ENCODE results near the gene RAB40C.

The RAB40C gene

GRCh38 chr16:555528-556473 is 34.1 kb upstream of the RAB40C start:
- TF ChIP-seq CTCF (IDR thresholded peaks at IDR 0.05; ENCODE audit: low read depth, low read length) = no peak
- no peak for DNase-seq (ENCODE audit: low read depth in 2 of 2)
- no peak overlapping the region for H3K4me3 ChIP-seq (replicated peaks in 1 of 2; ENCODE audit: low read depth in 2 of 2, low read length in 2 of 2)

- H3K4me3 ChIP-seq (replicated peaks in 1 of 2; ENCODE audit: low read depth in 2 of 2, low read length in 2 of 2) = no peak overlapping the region
- no peak for DNase-seq (ENCODE audit: low read depth in 2 of 2)
- TF ChIP-seq CTCF (IDR thresholded peaks at IDR 0.05; ENCODE audit: low read depth, low read length) = no peak
These were observed 33.2 kb upstream of the RAB40C start for GRCh38 chr16:556474-557173.

- DNase-seq (ENCODE audit: low read depth in 2 of 2) = no peak
- TF ChIP-seq CTCF (IDR thresholded peaks at IDR 0.05; ENCODE audit: low read depth, low read length) = no peak
- H3K4me3 ChIP-seq (replicated peaks in 1 of 2; ENCODE audit: low read depth in 2 of 2, low read length in 2 of 2) = no peak overlapping the region
These were observed 32.2 kb upstream of the RAB40C start for GRCh38 chr16:557463-558297.

DNA sequence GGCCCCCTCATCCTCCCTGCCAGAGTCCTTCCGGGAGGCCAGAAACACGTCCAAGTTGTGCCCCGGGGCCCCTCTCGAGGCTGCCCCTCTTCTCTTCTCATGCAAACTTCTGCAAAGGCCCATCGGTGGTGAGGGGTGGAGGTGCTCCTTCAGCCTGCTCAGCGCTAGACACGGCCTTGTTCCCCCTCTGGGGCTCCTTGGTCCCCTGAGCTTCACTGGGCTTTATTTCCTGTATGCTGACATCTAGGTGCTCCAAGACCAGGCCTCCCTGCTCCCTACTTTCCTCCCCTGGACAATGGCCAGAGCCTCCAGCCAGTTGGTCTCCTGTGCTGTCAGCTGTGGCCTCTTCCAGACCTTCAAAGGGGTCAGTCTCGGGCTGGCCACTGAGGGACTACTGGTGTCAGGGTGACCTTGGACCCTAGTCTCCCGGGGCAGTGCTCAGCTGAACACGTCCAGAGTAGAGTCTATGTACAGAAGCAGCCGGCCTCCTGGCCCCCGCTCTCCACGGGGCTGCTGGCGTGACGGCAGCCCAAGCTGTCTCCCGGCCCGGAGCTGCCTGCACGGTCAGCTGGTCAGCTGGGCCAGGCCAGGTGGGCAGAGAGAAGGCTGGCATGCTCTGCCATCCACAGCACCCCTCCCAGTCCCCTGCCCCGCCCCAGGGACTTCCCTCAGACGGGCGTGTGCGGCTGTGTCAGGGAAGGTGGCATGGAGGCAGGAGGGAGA is 31.4 kb upstream of the RAB40C start:
- DNase-seq (ENCODE audit: low read depth in 2 of 2) = no peak
- TF ChIP-seq CTCF (IDR thresholded peaks at IDR 0.05; ENCODE audit: low read depth, low read length) = no peak
- no peak overlapping the region for H3K4me3 ChIP-seq (replicated peaks in 1 of 2; ENCODE audit: low read depth in 2 of 2, low read length in 2 of 2)

DNA sequence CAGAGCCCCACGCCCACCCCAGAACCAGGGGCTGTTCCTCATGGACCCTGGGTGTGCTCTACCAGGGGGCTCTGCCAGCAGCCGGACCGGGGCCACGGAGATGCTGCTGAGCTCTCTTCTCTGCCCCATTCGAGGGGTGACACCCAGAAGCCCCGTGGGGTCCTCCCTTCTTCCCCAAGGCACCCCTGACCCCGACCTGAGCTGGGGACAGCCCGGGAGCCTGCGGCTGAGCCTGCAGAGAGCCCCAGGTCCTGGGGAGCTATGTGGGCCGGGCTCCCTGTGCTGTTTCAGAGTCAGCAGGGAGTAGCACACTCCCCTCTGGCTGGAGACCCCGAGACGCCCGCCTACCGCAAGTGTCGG is 30.9 kb upstream of the RAB40C start:
- no peak for DNase-seq (ENCODE audit: low read depth in 2 of 2)
- H3K4me3 ChIP-seq (replicated peaks in 1 of 2; ENCODE audit: low read depth in 2 of 2, low read length in 2 of 2) = no peak overlapping the region
- no peak for TF ChIP-seq CTCF (IDR thresholded peaks at IDR 0.05; ENCODE audit: low read depth, low read length)

Measured in cardiac fibroblast (primary cell).